NCI-H1930 (cell line): ENCODE measurements around the gene NOXA1.

Experiments
- DNase-seq, 2 experiments: peaks; one replicate each; lab custom pipeline; 2025; lab: John Stamatoyannopoulos, UW

Gene NOXA1

DNA sequence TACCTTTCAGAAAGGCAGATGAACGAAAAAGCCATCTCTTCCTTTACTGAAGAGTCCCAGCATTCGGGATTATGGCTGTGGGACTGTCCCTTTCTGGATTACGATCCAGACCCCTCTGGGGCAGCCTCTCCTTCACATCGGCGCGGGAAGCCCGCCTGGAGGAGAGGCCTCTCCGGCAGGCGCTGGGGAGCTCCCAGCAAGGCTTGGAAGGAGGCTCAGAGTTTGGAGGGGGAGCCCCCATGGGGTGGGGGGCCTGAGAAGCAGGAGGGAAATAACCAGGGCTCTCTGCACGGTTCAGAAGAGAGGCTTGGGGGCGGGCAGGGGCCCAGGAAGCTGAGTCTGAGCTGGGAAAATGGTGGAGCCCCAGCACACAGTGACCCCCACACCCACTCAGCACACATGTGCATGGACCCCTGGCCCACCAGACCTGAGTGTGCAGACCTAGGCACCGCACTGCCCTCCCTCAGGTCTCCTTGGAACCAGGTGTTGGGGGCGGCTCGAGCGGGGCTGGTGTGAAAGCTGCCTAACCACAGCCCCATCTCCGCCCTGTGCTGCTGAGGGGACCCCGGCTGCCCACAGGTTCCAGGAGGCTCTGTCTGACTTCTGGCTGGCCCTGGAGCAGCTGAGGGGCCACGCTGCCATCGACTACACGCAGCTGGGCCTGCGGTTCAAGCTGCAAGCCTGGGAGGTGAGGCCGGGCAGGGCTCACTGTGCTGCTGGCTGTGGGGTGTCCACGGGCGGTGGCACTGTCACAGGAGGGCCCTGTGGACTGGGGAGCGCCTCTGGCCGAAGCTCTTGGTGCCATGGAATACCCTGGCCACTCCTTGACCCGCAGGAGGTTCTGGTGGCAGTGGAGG, 4.5 kb downstream of the NOXA1 start:
- no peak for DNase-seq

DNA sequence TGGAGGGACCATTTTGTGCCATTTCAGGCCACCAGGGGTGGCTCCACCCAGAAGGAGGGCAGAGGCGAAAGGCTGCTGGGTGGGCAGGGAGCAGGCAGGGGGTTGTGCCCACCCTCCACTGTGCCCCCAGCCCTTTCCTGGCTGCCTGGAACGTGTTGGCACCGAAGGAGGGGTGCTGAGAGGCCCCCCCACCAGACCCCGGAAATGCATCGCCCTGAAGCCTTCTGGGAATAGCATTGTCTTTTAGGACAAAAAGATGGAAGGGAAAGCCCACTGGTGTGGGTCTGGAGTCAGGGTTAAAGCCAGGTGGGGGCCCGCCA, 5.1 kb downstream of the NOXA1 start:
- no peak for DNase-seq

DNA sequence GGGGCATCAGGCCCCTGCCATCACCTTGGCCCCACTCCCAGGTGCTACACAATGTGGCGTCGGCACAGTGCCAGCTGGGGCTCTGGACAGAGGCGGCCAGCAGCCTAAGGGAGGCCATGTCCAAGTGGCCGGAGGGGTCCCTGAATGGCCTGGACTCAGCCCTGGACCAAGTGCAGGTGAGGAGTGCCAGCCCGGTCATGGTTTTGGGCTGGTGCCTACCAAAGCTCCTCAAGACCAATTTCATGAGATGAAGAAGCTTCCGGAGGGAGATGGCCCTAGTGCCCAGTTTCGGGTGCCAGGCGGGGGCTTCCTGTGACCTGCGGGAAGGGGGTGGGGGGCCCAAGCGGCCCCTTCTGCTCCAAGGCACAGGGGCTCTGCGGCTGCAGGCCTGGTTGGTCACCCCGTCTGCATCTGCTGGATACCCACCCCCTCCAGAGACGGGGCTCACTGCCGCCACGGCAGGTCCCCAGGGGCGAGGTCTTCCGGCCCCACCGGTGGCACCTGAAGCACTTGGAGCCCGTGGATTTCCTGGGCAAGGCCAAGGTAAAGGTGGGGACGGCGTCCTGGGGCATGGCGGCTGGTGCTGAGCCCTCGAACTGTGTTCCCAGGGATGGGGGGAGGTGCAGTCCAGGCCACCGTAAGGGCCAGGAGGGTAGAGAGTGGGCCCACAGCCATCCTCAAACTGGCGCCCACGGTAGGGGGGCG, 5.8 kb downstream of the NOXA1 start:
- no peak for DNase-seq

DNA sequence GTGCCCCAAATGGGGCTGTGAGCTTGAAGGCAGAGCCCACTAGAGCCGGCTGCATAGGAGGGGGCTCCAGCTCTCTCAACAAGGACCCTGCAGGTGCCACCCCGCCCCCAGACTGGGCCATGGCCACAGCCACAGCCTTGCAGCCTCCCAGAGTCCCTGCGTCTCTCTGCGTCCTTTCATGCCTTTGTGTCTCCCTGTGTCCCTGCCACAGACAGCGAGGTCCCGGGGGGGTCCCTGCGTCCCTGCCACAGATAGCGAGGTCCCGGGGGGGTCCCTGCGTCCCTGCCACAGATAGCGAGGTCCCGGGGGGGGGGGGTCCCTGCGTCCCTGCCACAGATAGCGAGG, 6.3 kb downstream of the NOXA1 start:
- no peak for DNase-seq

DNA sequence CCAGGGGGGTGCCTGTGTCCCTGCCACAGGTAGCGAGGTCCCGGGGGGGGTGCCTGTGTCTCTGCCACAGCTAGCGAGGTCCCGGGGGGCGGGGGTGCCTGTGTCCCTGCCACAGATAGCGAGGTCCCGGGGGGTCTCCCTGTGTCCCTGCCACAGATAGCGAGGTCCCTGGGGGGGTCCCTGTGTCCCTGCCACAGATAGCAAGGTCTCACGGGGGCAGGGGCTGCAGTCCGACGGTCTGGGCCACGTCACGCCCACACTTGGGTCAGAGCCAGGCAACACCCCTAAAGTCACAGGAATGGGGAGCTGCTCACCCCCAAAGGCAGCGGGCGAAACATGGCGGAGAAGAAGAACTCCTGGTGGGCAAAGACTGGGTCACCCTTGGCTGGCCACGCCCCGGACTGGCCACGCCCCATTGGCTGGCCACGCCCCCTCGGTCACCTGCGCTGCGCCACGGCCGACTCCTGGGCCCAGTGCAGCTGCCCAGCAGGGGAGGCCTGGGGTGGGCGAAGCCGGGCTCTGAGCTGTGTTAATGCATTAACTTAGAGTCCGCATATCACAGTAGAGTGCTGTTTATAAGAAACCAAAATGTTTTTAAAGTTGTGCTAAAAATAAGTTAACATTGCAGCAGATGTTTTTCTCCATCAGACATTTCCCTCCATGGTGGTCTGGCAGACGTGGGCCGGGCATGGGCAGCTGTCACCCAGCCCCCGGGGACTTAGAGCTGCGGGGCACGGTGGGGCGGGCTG, 7.0 kb downstream of the NOXA1 start:
- DNase-seq = peak in 1 of 2 experiments; percentile 66

DNA sequence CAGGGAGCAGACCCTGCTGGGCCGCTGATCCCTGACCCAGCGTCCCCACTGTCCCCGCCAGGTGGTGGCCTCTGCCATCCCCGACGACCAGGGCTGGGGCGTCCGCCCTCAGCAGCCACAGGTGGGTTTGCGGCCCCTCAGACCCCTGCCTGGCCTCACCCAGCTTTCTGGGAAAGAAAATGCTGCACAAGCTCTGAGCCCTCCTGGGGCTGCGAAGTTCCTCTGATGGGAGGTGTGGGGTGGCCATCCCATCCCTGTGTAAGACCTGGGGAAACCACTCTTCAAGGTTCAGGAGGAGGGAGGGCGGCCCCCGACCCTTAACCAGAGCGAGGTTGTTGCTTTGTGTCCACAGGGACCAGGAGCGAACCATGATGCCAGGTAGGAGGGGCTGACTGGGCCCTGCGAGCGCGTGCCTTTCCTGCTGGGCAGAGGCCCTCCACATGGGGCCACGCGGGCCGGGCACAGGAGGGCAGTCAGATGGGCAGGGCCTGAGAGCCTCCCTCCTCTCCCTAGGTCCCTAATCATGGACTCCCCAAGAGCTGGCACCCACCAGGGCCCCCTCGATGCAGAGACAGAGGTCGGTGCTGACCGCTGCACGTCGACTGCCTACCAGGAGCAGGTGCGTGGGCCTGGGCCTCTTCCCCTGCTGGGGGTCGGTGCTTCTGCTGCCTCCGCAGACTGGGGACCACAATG, 7.7 kb downstream of the NOXA1 start:
- DNase-seq = no peak

DNA sequence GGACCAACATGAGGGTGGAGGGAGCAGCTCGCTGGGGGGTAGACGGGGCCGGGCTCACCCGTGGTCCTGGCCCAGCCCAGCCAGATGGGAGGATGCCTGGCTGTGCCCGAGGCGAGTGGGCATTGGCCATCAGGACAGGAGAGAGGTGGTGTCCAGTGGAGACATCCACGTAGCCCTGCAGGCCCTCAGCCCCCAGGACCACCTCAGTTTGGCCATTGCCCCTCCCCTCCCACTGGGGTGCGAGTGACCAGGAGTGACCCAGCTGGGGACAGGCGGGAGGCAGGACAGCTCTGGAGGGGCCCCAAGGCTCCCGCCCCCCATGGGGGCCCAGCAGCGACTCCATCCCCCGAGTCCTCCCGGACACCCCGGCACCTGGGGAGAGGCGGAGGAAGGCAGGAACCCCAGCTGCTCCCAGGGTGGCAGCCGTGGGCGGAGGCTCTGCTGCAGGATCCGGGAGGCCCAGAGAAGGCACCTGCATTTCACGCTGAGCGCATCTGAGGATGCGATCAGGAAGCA, 8.3 kb downstream of the NOXA1 start:
- DNase-seq = no peak

DNA sequence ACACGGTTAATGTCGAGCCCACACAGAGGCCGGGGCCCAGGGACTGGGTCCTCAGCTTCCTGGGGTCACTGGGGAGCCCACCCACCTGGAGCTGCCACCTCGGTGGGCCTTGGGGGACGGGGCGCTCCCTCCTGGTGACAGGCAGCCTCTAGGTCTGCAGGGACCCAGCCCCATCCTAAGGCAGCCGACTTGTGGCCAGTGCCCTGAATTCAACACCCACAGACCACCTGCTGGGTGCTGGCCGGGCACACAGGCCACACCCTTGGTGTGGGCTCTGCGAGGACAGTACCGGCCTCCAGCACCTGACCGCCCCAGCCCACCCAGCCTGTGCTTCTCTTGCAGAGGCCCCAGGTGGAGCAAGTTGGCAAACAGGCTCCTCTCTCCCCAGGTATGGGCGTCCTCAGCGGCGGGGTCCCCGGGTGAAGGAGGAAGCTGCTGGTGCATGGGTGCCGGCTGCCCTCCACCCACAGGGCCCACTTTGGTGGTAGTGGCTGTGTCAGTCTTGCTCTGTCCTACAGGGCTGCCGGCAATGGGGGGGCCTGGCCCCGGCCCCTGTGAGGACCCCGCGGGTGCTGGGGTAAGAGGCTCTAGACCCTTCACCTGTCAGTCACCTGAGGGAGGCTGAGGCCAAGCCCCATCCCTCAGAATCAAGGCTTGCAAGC, 9.6 kb downstream of the NOXA1 start:
- no peak for DNase-seq

DNA sequence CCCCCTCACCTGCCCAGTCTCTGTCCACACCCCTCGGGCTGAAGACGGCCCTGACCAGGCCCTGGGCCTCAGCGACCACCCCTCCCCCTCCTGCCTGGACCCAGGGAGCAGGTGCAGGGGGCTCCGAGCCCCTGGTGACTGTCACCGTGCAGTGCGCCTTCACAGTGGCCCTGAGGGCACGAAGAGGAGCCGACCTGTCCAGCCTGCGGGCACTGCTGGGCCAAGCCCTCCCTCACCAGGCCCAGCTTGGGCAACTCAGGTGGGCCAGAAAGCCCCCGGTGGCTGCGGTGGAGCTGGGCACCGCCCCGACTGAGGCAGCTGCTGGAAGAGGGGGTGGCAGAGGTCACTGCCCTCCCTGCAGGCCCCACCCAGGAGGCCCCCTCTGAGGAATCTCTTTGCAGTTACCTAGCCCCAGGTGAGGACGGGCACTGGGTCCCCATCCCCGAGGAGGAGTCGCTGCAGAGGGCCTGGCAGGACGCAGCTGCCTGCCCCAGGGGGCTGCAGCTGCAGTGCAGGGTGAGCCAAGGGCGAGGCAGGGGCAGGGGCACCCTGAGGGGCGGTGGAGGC, 10.2 kb downstream of the NOXA1 start:
- no peak for DNase-seq

DNA sequence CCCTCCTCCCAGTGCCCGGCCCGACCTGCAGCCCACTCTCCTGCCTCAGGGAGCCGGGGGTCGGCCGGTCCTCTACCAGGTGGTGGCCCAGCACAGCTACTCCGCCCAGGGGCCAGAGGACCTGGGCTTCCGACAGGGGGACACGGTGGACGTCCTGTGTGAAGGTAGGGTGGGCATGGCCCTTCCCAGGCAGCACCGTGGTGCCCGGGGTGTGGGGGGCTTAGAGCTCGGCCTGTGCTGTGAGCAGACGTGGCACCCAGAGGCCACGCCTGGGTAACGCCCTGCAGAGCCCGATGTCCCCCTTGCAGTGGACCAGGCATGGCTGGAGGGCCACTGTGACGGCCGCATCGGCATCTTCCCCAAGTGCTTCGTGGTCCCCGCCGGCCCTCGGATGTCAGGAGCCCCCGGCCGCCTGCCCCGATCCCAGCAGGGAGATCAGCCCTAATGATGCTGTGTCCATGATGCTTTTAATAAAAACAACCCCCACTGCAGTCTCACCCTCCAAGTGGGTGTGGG, 10.8 kb downstream of the NOXA1 start:
- DNase-seq = no peak

DNA sequence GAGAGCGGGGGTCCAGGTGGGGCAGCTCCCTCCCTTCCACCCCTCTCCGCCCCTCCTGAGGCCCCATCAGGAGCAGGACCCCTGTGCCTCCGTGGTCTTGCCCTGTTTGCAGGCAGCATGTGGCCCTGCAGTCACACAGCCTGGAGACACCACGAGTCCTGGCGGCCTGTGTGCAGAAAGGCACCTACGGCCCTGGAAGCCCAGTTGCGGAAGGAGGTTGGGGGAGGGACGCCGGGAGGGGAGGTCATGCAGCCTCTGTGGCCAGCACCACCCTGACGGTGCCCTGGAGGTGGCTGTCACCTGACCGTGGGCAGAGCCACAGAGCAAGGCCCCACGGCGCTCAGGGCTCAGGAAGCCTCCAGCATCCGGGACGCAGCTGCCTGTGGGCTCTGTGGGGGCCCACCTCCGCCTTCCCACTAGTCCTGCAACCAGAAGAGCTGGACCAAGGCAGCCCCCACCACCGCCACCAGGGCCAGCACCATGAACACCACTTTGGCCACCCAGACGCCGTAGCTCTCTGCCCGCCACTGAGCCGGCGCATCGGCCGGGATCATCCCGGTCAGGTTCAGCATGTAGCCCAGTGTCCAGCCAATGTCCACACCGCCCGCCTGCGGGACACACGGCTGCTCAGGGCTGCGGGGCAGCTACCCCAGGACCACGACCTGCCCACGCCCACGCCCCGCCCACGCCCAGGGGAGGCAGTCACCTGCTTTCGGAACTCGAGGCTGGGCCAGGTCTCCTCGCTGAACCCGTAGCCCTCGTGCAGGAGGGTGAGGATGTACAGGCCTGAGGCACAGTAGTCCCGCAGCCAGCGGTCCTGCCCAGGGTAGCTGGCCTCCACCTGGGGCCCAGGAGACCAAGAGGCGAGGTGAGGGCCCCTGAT, 11.5 kb downstream of the NOXA1 start:
- DNase-seq = no peak

DNA sequence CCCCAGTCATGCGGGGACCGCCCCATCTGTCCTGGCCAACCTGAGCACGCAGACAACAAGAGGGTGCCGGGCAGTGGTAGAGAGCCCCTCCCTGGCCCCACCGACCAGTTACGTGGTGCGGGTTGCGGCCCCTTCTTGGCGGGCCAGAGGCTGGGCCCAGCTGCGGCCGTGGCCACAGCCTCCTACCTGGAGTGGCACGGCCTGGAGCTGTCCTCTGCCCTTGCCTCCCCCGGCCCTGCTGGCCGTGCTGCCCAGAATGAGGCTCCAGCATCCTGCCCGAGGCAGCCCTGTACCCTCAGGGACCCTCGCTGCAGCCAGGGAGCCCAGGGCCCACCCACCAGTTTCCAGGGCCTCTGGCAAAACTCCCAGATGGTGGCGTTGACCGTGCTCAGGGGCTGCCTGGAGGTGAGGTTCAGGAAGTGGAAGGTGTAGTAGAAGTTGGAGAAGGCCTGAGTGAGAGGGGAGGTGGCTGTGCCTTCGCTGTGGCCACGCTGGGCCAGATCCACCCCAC, 12.2 kb downstream of the NOXA1 start:
- no peak for DNase-seq

DNA sequence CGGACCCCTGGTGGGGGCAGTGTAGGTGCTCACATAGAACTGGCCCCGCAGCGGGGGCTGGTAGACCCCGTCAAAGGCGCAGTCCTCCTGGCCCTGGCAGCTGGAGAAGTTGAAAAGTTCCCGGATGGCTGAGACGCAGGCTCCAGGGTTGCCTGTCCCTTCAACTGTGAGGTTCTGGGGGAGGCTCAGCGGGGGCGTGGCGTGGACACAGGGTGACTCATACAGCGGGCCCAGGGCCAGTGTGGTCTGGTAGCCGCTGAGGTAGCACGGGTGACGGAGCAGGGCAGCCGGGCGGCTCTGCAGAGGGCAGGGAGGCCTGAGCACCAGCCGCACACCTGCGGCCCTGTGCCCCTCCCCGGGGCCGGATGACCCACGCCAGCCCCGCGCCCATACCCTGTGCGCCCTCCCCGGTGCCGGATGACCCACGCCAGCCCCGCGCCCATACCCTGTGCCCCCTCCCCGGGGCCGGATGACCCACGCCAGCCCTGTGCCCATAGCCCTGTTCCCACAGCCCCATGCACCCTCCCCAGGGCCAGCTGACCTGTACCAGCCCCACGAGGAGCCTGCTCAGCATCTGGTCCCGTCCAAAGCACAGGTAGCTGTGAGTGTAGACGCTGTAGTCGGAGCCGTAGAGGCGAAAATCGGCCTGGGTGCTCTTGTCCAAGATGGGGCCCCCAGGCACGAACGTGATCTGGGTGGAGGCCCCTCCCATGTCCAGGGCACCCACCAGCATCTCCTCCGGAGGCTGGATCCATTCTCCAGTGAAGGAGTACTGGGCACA, 13.0 kb downstream of the NOXA1 start:
- no peak for DNase-seq

DNA sequence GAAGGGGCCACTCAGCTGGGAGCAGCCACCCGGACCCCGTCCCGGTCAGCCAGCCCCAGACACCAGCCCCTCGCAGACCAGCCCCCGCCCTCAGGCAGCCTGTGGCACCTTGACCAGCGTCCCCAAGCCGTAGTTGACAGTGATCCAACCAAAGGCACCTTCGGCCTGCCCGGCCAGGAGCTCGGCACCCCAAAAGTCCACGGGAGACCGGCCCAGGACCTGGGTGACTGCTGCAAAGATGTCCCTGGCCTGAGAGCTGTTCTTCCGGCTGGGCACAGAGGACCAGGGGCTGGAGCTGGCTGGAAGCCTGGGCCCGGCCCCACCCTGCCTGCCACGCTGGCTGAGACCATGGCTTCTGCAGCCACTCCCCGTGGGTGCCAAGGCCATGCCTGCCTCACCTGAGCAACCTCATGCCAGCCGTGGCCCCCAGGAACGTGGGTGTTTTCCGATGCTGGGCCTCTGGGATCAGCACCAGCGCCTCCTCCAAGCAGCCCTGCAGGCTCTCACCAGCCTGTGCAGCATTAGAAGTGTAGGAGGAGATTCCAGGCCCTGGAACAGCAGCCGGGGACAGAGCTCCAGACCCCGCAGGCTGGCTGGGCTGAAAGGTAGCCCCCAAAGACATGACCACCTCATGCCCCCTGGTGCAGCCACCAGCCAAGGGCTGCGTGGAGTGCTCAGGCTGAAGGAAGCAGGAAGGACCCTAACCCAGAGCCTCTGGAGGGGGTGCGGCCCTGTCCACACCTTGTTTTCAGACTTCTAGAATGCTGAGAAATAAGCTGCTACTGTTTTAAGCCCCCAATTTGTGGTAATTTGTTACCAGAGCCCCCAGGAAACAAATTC, 13.8 kb downstream of the NOXA1 start:
- no peak for DNase-seq

DNA sequence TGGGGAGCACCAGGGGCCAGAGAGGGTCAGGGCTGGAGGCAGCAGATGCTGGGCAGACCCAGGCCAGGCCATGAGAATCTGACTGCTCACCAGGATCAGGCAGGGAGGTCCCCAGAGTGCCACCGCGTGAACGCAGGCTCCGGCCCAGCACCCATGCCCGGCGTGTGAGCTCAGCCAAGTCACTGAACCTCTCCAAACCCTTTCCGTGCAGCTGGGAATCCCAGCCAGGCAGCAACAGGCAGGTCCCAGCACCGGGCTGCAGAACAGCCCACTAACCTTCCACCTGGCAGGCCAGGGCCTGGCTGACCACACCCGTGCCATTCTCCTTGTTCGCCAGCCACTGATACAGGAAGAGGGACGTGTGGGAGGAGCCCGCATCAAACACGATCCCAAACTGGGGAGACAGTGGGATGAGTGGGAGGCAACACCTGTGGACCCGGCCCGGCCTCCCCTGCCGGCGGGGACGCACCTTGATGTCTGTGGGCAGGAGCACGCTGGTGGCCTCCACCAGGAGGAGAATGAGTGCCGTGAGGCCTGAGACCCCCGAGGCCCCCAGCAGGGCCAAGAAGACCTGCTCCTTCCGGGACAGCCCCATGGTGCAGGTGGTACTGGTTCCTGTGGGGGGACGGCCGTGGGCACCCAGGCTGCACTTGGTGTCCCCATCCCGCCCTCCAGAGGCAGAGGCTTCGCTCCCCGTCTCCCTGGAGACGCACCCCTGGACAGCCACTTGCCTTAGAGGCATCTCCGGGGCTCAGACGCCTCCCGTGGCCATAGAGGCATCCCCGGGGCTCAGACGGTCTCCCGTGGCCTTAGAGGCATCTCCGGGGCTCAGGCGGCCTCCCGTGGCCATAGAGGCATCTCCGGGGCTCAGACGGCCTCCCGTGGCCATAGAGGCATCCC, 14.7 kb downstream of the NOXA1 start:
- no peak for DNase-seq

DNA sequence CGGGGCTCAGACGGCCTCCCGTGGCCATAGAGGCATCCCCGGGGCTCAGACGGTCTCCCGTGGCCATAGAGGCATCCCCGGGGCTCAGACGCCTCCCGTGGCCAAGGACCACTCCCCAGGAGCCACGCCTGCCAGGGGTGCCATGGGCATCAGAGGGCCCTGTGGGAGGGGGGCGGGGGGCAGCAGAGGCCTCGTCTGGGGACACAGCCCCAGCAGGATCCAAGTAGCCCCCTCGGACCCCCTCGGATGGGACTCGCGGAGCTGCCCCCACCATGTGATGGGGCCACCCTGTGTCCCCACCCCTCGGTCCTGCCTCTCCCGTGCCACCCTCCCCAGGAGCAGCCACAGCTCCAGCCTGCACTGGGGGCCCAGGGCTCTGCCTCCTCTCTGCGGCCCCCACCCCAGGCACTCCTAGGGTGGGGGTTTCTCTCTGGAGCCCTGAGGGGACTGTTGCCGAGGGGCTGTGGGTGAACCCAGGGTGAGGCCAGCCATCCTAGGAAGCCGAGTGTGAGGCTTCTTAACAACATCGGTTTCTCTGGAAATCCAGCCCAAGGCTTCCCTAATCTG, 15.5 kb downstream of the NOXA1 start:
- no peak for DNase-seq
